Measurements from ENCODE around the gene SVIL.
"Not testable (repeated sequence)": the region's sequence is repeated elsewhere in the genome, so short reads cannot be mapped to it uniquely, and the experiment has no call there.

SVIL gene

DNA sequence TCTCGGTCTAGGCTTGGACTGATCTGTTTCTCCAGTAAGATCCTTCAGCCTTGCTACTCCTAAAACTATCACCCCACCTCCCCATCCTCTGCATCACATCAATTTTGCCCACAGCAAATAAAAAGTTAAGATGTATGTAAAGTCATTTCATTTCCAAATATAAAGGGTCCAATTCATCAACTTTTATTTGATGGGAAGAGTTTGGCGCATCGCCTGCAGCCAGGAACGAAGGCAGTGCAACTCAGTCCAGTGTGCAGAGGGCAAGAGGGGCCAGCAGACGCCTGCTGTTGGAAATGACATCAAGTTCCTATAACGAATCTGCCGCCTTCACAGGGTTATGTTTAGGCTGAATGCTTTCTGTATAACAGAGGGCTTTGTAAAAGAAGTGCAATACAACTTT, 97.0 kb downstream of the SVIL start:
- TF ChIP-seq, protein P1, sequence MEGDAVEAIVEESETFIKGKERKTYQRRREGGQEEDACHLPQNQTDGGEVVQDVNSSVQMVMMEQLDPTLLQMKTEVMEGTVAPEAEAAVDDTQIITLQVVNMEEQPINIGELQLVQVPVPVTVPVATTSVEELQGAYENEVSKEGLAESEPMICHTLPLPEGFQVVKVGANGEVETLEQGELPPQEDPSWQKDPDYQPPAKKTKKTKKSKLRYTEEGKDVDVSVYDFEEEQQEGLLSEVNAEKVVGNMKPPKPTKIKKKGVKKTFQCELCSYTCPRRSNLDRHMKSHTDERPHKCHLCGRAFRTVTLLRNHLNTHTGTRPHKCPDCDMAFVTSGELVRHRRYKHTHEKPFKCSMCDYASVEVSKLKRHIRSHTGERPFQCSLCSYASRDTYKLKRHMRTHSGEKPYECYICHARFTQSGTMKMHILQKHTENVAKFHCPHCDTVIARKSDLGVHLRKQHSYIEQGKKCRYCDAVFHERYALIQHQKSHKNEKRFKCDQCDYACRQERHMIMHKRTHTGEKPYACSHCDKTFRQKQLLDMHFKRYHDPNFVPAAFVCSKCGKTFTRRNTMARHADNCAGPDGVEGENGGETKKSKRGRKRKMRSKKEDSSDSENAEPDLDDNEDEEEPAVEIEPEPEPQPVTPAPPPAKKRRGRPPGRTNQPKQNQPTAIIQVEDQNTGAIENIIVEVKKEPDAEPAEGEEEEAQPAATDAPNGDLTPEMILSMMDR (conservative IDR thresholded peaks at IDR 0.05; ENCODE audit: low read depth, low read length), result no peak
- no peak for DNase-seq (ENCODE audit: low read depth)
- H3K4me3 ChIP-seq (ENCODE audit: low read depth, low read length), result no peak overlapping the region

DNA sequence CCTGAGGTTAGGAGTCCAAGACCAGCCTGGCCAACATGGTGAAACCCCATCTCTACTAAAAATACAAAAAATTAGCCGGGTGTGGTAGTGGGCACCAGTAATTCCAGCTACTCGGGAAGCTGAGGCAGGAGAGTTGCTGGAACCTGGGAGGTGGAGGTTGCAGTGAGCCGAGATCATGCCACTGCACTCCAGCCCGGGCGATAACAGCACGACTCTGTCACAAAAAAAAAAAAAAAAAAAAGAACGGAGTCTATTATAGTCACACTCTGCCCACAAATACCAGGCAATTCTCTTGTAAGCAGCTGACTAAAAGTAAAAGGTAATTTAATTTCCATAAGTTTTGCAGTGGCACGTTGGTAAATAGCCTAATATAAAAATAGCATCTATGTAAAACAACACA, 98.1 kb downstream of the SVIL start:
- H3K4me3 ChIP-seq (ENCODE audit: low read depth, low read length); DNase-seq (ENCODE audit: low read depth): not testable (repeated sequence)

DNA sequence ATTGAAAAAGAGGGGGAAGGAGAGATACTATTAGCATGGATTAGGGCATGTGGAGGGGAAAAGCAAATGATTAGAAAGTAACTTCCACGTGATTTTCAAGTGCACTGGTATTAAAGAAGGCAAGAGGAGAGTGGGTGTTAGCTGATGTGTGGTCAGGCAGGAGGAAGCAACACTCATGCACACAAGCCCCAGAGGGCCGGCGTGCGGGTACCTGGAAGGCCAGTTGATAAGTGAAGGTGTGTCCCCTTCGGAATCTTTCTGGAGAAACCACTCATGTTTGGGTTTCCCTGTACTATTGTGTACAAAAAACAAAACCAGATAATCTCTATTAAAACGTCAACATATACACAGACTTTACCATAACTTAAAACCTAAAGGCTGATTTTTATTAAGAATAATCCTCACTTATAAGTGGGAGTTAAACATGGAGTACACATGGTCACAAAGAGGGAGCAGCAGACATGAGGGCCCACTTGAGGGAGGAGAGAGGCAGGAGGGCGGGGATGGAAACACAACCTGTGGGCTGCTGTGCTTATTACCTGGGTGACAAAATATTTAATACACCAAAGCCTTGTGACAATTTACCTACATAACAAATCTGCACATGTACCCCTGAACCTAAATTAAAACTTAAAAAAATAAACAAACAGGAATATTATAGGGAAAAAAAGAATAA, 98.9 kb downstream of the SVIL start:
- no peak overlapping the region for H3K4me3 ChIP-seq (ENCODE audit: low read depth, low read length)
- TF ChIP-seq, protein P1 (conservative IDR thresholded peaks at IDR 0.05; ENCODE audit: low read depth, low read length), result no peak
- no peak for DNase-seq (ENCODE audit: low read depth)

DNA sequence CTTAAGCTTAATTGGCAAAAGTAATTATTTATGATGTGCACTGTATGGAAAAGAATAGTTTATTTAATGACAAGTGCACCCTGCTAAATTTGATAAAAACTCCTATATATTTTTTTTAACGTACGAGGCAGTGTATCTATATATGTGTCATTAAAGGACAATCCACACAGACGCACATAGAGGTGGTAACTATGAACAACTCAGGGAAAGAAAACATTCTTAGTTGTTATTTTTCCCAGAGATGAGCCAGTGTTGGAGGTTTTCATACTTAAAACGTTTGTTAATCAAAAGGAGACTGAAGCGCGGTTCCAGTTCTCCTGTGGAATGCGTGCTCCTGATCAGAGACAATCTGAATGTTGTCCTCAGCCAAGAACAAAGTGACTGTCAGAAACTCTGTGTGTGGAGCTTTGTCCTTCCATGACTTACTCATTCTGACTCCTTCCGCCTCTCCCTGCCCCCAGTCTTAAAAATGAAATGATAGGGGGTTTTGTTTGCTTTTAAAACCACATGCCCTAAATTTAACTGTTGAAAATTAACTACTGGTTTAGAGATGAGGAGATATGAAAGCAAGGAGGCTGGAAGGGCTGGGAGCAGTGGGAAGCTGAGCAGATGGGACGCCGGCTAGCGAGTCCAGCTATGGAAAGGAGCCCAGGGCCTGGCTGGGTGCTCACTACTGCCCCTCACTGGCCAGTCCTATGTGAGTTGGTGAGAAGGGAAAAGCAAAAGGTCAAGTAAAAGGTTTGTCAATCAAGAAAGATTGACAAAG, 99.6 kb downstream of the SVIL start:
- TF ChIP-seq, protein P1 (conservative IDR thresholded peaks at IDR 0.05; ENCODE audit: low read depth, low read length), result peak; percentile 89
- peak overlapping the region; percentile 36 for H3K4me3 ChIP-seq (ENCODE audit: low read depth, low read length)

DNA sequence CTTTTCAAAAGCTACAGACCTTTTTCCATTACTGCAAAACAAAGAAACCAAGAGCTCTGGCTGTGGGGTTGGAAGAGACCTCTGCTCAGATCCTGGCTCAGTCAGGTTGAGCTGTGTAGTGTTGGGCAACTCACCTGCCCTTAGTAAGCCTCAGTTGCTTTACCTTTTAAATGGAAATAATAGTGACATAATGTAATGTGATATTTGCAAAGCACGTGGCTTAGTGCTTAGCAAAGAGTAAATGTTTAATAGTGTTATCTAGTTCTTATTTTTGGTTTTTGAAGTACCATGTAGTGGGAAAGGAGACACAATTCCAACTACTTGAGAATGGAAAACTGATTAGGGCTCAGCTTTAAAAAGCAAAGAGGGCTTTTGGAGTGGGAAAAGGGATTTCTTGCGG, 100.2 kb downstream of the SVIL start:
- TF ChIP-seq, protein P1 (conservative IDR thresholded peaks at IDR 0.05; ENCODE audit: low read depth, low read length), result no peak
- DNase-seq (ENCODE audit: low read depth), result no peak
- no peak overlapping the region for H3K4me3 ChIP-seq (ENCODE audit: low read depth, low read length)

More for the DNA sequence above, 99.6 kb downstream of the SVIL start:
- peak; percentile 80 for DNase-seq (ENCODE audit: low read depth)

DNA sequence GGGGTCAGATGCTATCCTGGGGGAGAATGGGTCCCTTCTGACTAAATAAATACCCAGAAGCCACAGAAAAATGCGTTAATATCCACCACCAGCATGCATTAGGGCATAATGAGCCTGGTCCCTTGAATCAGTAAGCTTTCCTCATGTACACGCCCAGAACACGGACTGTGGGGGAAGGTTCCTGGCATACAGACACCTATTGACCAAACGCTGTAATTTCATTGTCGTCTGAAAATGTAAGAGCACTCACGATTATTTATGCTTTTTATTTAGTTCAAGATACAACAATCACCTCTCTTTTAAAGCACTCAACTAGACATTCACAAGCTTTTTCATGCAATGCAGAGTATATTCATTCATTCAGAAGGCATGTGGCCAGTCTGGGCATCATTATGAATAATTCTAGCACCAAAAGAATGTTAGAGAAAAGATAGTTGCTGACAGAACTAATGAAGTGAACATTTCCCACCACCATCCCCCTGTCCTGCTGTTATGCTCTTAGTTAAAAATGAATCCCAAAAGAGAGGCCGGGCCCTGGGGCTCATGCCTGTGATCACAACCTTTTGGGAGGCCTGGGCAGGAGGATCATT, 101.0 kb downstream of the SVIL start:
- TF ChIP-seq, protein P1 (conservative IDR thresholded peaks at IDR 0.05; ENCODE audit: low read depth, low read length), result no peak
- H3K4me3 ChIP-seq (ENCODE audit: low read depth, low read length), result no peak overlapping the region
- DNase-seq (ENCODE audit: low read depth), result no peak

DNA sequence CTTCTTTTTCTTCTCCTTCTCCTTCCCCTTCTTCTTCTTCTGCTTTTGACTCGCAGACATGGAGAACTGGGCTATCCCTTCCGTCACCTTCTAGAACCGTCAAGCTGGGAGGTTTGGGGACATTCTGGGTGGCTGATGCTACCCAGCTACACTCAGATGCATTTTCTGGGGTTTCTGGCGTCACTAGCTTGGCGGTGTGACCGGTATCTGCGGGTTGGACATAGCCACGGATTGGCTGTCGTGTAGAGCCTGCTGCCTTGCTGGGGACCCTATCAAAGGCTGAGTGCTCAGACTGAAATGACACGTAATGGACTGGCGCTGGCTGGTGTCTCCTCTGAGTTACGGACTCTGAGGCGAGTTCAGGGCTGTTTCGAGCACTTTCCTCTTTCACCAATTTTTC, 101.7 kb downstream of the SVIL start:
- H3K4me3 ChIP-seq (ENCODE audit: low read depth, low read length), result no peak overlapping the region
- no peak for DNase-seq (ENCODE audit: low read depth)
- TF ChIP-seq, protein P1 (conservative IDR thresholded peaks at IDR 0.05; ENCODE audit: low read depth, low read length), result no peak
